CD4-positive, alpha-beta T cell (primary cell): Measurements from ENCODE around the gene MARCHF3. TPM values are rescaled to one million over a fixed set of nuclear protein-coding genes. Genes with fewer than 3 reads are reported as not detected.

Source experiments
- ATAC-seq: fragments of 200-7000 bp; cut with Tn5 transposase; one replicate; pipeline ENCODE4 v1.10.0; 2022; ENCODE audit warnings: mild to moderate bottlenecking; ENCODE audit not compliant: poor library complexity
- CTCF ChIA-PET: fragments of 350-600 bp; sonication (Branson Sonifier 250); formaldehyde crosslinking; loops from one replicate; lab custom pipeline; 2021; ENCODE audit warnings: antibody characterized with exemption, inconsistent platforms; lab: Charles Lee
- POLR2A ChIA-PET: fragments of 350-600 bp; sonication (Branson Sonifier 250); formaldehyde crosslinking; loops from one replicate; lab custom pipeline; 2021; ENCODE audit warnings: antibody characterized with exemption, inconsistent platforms; lab: Charles Lee
- DNase-seq, 14 experiments: peaks; one replicate each; pipeline ENCODE4 v3.0.0-alpha.2; 2013 to 2020; ENCODE audit warnings: mixed read lengths in 2 of 14
- H3K27ac ChIP-seq, 2 donors: one replicate each; pipeline versions ENCODE4 v1.5.1 to v1.7.0; 2013; ENCODE audit warnings: low read length in 2 of 2, low read depth in 1 of 2, mild to moderate bottlenecking in 1 of 2
- H3K27me3 ChIP-seq, 2 experiments: 1 replicate in 1 of 2; 2 replicates in 1 of 2; pipeline versions ENCODE4 v1.6.1 to v1.7.0; 2013; ENCODE audit warnings: low read length in 2 of 2, control low read depth in 1 of 2, mild to moderate bottlenecking in 1 of 2, moderate library complexity in 1 of 2; ENCODE audit not compliant: insufficient read depth in 2 of 2, control insufficient read depth in 1 of 2
- H3K36me3 ChIP-seq: one replicate; pipeline ENCODE4 v1.6.1; 2013; ENCODE audit warnings: low read length, control low read depth; ENCODE audit not compliant: insufficient read depth
- H3K4me1 ChIP-seq: one replicate; pipeline ENCODE4 v1.6.1; 2013; ENCODE audit warnings: low read length, control low read depth; ENCODE audit not compliant: insufficient read depth
- H3K4me3 ChIP-seq: one replicate; pipeline ENCODE4 v1.5.1; 2013; ENCODE audit warnings: mild to moderate bottlenecking, low read length, moderate library complexity
- H3K9me3 ChIP-seq, 2 experiments: 1 replicate in 1 of 2; 2 replicates in 1 of 2; pipeline versions ENCODE4 v1.6.1 to v1.7.0; 2013; ENCODE audit warnings: low read length in 2 of 2, mild to moderate bottlenecking in 2 of 2, control low read depth in 1 of 2, moderate library complexity in 1 of 2; ENCODE audit not compliant: control insufficient read depth in 1 of 2, insufficient read depth in 1 of 2
- H3K27ac Mint-ChIP-seq: one replicate; pipeline ENCODE4 v1.8.0; 2020; ENCODE audit warnings: mixed read lengths
- H3K27me3 Mint-ChIP-seq: one replicate; pipeline ENCODE4 v1.8.0; 2021; ENCODE audit warnings: mixed read lengths
- H3K36me3 Mint-ChIP-seq: one replicate; pipeline ENCODE4 v1.8.0; 2021; ENCODE audit warnings: low read depth, mixed read lengths
- H3K4me1 Mint-ChIP-seq: one replicate; pipeline ENCODE4 v1.8.0; 2021; ENCODE audit warnings: low read depth, mixed read lengths
- H3K4me3 Mint-ChIP-seq: one replicate; pipeline ENCODE4 v1.8.0; 2020; ENCODE audit warnings: mild to moderate bottlenecking, mixed read lengths
- H3K9me3 Mint-ChIP-seq: one replicate; pipeline ENCODE4 v1.8.0; 2020; ENCODE audit warnings: mixed read lengths
- intact Hi-C, 2 experiments: fragments of 100-400 bp; cut with DNase I in 1 of 2; cut with micrococcal nuclease in 1 of 2; formaldehyde crosslinking; loops; one replicate each; pipeline versions ENCODE4 v1.15.1 to v1.9.0; 2023 to 2025; cut with DNase I, micrococcal nuclease
- total RNA-seq, 174 experiments: library from RNA in 2 of 174; stranded (reverse) in 2 of 174; gene quantifications; one replicate each; pipeline ENCODE4 v1.2.3 and lab custom pipeline; 2021 to 2026
- TF ChIP-seq, protein P1 (sequence below): fragments of 200-600 bp; IDR thresholded peaks from one replicate; pipeline ENCODE4 v1.8.0; 2022; ENCODE audit warnings: antibody characterized with exemption, mild to moderate bottlenecking

The MARCHF3 gene
- total RNA-seq, 2 experiments from 2014 or later, result 5.2 to 6.2 TPM

DNA sequence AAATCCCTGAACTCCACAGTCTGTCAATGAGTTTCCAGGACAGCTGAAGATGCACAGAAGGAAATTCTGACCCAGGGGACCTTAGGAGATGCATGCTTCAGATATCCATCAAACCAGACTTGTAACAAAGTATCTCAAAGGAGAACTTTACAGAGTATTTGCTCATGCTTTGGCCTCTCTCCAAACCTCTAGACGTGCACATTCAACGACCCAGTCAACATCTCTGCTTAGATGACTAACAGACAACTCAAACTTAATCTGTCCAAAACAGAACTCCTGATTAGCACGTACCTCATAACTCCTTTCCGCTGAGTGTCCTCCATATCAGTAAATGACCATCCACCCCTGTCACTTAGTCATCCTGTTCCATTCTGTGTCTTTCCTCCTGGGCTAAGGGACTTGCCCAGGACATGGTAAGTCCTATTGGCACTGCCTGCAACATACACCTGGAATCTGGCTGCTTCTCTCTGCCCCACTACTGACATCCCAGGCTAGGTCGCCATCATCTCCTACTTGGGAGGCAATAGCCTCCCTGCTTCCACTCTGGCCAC lies 146.0 kb downstream of the MARCHF3 start:
- no peaks in the 10 kb centered on the region for H3K4me1 ChIP-seq
- H3K27me3 ChIP-seq, result no peaks in the 10 kb centered on the region
- no peak overlapping the region for H3K4me3 ChIP-seq
- POLR2A ChIA-PET, result interaction anchor here (1.1 kb wide), 1 partner anchor 30 kb away, joined by 3 read pairs; no protein-coding TSS in a partner anchor
- no peaks in the 10 kb centered on the region for H3K9me3 ChIP-seq
- intact Hi-C loops, result no loop called here
- DNase-seq (no peak), ATAC-seq (no peak)
- H3K9me3 Mint-ChIP-seq, result no peaks in the 10 kb centered on the region
- no peak overlapping the region for H3K4me3 Mint-ChIP-seq
- H3K27me3 Mint-ChIP-seq, result no peaks in the 10 kb centered on the region
- H3K27ac ChIP-seq, result no peak overlapping the region
- no peaks in the 10 kb centered on the region for H3K36me3 ChIP-seq
- no peaks in the 10 kb centered on the region for H3K4me1 Mint-ChIP-seq
- CTCF ChIA-PET, result no interaction called here
- H3K36me3 Mint-ChIP-seq, result no peaks in the 10 kb centered on the region
- H3K27ac Mint-ChIP-seq, result no peak overlapping the region
- TF ChIP-seq, protein P1, sequence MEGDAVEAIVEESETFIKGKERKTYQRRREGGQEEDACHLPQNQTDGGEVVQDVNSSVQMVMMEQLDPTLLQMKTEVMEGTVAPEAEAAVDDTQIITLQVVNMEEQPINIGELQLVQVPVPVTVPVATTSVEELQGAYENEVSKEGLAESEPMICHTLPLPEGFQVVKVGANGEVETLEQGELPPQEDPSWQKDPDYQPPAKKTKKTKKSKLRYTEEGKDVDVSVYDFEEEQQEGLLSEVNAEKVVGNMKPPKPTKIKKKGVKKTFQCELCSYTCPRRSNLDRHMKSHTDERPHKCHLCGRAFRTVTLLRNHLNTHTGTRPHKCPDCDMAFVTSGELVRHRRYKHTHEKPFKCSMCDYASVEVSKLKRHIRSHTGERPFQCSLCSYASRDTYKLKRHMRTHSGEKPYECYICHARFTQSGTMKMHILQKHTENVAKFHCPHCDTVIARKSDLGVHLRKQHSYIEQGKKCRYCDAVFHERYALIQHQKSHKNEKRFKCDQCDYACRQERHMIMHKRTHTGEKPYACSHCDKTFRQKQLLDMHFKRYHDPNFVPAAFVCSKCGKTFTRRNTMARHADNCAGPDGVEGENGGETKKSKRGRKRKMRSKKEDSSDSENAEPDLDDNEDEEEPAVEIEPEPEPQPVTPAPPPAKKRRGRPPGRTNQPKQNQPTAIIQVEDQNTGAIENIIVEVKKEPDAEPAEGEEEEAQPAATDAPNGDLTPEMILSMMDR, result no peak

DNA sequence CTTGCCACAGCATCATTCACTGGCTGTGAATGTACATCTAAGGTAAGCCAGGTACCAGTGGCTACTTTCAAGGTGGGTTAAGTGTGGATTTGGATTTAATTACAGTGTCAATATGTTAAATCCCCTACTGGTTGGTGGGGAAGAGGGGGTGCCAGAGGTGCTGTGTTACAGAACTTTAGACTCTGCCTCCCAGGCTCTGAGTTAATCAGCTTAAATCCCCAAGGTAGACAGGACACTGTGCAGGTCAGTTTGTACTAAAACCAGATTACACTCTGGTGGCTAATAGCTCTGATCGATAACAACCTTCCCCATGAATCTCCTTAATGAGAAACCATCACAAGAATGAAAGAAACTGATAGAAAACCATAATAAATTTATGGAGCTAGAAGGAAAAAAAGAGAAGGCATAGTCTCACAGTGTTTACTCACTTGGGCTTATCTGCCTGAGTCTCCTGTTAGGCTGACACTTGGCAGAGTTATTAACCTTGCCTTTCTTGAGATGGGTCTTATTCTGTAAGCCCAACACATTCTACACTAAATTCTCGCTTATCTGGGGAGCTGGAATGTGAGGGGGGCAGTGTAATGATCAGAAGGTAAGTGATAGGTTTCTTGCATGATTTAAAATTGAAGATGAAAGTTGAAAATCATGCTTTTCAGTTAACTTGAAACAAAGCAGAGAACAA lies 146.7 kb downstream of the MARCHF3 start:
- no peak overlapping the region for H3K4me3 ChIP-seq
- TF ChIP-seq, protein P1, result no peak
- ChIA-PET CTCF (interaction anchor here (1.1 kb wide), 1 partner anchor 46 kb away, joined by 3 read pairs; no protein-coding TSS in a partner anchor), POLR2A (interaction anchor here (0.5 to 1.1 kb wide), 2 partner anchors 29 to 351 kb away, joined by 3 read pairs; no protein-coding TSS in a partner anchor)
- intact Hi-C loops, result no loop called here
- no peaks in the 10 kb centered on the region for H3K36me3 Mint-ChIP-seq
- H3K27ac Mint-ChIP-seq, result no peak overlapping the region
- H3K27me3 ChIP-seq, result no peaks in the 10 kb centered on the region
- no peaks in the 10 kb centered on the region for H3K4me1 ChIP-seq
- H3K9me3 Mint-ChIP-seq, result no peaks in the 10 kb centered on the region
- no peaks in the 10 kb centered on the region for H3K27me3 Mint-ChIP-seq
- no peaks in the 10 kb centered on the region for H3K36me3 ChIP-seq
- no peaks in the 10 kb centered on the region for H3K4me1 Mint-ChIP-seq
- no peak overlapping the region for H3K27ac ChIP-seq
- DNase-seq (no peak), ATAC-seq (no peak)
- no peak overlapping the region for H3K4me3 Mint-ChIP-seq
- H3K9me3 ChIP-seq, result no peaks in the 10 kb centered on the region

DNA sequence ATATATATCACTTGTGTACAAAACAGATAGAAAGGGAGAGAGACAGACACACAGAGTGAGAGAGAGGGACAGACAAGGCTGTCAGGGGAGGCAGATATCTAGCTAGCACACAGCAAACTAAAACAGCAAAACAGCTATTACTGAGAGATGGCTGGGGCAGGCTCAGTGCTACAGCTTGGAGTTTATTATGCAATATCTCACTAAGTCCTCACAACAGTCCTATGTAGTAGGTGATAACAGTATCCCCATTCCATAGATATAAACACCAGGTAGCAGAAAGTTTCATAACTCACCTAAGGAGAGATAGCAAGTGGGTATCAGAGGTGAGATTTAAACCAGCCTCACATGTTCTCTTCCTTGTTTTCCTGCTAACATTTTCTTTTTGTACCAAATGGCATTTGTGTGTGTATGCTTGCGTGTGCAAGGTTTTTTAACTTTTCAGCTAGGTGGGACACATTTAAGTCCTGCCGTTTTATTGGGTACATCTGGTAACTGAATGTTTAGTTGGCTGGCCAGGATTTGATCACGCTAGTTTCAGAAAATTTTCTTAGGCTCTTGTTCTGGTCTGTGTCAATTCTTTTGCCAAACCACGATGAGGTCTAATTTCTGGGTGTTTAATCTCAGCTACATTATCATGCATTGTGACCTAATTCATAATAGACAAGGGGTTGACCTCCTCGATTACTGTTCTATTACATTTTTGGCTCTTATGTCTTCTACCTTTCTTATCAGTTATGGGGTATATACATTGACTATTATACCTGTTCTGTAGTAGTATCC lies 148.3 kb downstream of the MARCHF3 start:
- DNase-seq (no peak), ATAC-seq (no peak)
- no peaks in the 10 kb centered on the region for H3K9me3 Mint-ChIP-seq
- H3K27ac ChIP-seq, result no peak overlapping the region
- ChIA-PET CTCF (no interaction called here), POLR2A (no interaction called here)
- H3K4me3 Mint-ChIP-seq, result no peak overlapping the region
- TF ChIP-seq, protein P1, result no peak
- H3K4me3 ChIP-seq, result no peak overlapping the region
- no peaks in the 10 kb centered on the region for H3K4me1 ChIP-seq
- H3K27ac Mint-ChIP-seq, result no peak overlapping the region
- no peaks in the 10 kb centered on the region for H3K27me3 ChIP-seq
- H3K4me1 Mint-ChIP-seq, result no peaks in the 10 kb centered on the region
- no peaks in the 10 kb centered on the region for H3K36me3 Mint-ChIP-seq
- peaks cover 2% of the 10 kb centered on the region for H3K36me3 ChIP-seq
- H3K27me3 Mint-ChIP-seq, result no peaks in the 10 kb centered on the region
- H3K9me3 ChIP-seq, result no peaks in the 10 kb centered on the region
- intact Hi-C loops, result no loop called here
